Lung (tissue), 12 donors: ENCODE measurements around the gene DNAH9. TPM values are rescaled to one million over a fixed set of nuclear protein-coding genes. Genes with fewer than 3 reads are reported as not detected.

ENCODE experiments used
- ATAC-seq: fragments of 200-7000 bp; cut with Tn5 transposase; one replicate; pipeline ENCODE4 v1.9.1; 2020; ENCODE audit warnings: moderate number of reproducible peaks; ENCODE audit not compliant: insufficient read depth, low FRiP score
- DNase-seq, 3 donors: peaks; one replicate each; pipeline ENCODE4 v3.0.0-alpha.2; 2013 to 2017
- H3K27ac ChIP-seq, 2 donors: one replicate each; pipeline ENCODE4 v1.5.1; 2013; ENCODE audit warnings: mild to moderate bottlenecking in 2 of 2, moderate library complexity in 2 of 2, control low read depth in 1 of 2, inconsistent platforms in 1 of 2, low read depth in 1 of 2, low read length in 1 of 2
- H3K27me3 ChIP-seq, 3 donors: one replicate each; pipeline ENCODE4 v1.5.1; 2013; ENCODE audit warnings: low read length in 2 of 3; ENCODE audit not compliant: control insufficient read depth in 3 of 3, insufficient read depth in 3 of 3
- H3K36me3 ChIP-seq, 4 donors: one replicate each; pipeline ENCODE4 v1.5.1; 2013; ENCODE audit warnings: low read length in 4 of 4, mild to moderate bottlenecking in 1 of 4, moderate library complexity in 1 of 4; ENCODE audit not compliant: control insufficient read depth in 4 of 4, insufficient read depth in 4 of 4
- H3K4me1 ChIP-seq, 5 donors: one replicate each; pipeline ENCODE4 v1.5.1; 2013; ENCODE audit warnings: low read length in 5 of 5, mild to moderate bottlenecking in 2 of 5, moderate library complexity in 1 of 5; ENCODE audit not compliant: control insufficient read depth in 5 of 5, insufficient read depth in 5 of 5
- H3K4me3 ChIP-seq: one replicate; pipeline ENCODE4 v1.5.1; 2013; ENCODE audit warnings: mild to moderate bottlenecking, control low read depth, moderate library complexity
- H3K9ac ChIP-seq, 2 donors: one replicate each; pipeline ENCODE4 v1.5.1; 2013; ENCODE audit warnings: low read length in 2 of 2, control low read depth in 1 of 2; ENCODE audit not compliant: insufficient read depth in 1 of 2
- H3K9me3 ChIP-seq, 4 donors: one replicate each; pipeline ENCODE4 v1.5.1; 2013; ENCODE audit warnings: low read length in 3 of 4, mild to moderate bottlenecking in 1 of 4, moderate library complexity in 1 of 4; ENCODE audit not compliant: control insufficient read depth in 4 of 4, insufficient read depth in 3 of 4
- WGBS, 2 donors: extraction: QIAGEN DNeasy Blood & Tissue Kit; methylation state at CpG; one replicate each; pipeline ENCODE4 v1.1.7; 2013; 5-methylcytosine and 5-hydroxymethylcytosine counted together
- polyA plus RNA-seq, 2 donors: library from polyadenylated mRNA; stranded (reverse); fragments of 200-250 nt; gene quantifications; one replicate each; pipeline ENCODE4 v1.2.1, GENCODE V29; 2013
- total RNA-seq, 2 donors: library from RNA; depleted of rRNA in 1 of 2; stranded (reverse); fragments of >200 nt in 1 of 2; gene quantifications; one replicate each; pipeline ENCODE4 v1.2.1, GENCODE V29; 2014 to 2021
- TF ChIP-seq, protein P1 (sequence below): IDR thresholded peaks from 2 replicates; pipeline ENCODE4 v1.5.1; 2012; ENCODE audit warnings: mild to moderate bottlenecking; ENCODE audit errors: control extremely low read depth, extremely low read depth
- donor health status: control.
- donor health status: control.
- donor health status: Bipolar disorder and iron deficiency.
- donor health status: healthy.
- donor health status: DM: yes; HTN: yes; CAD: no.

DNAH9 gene
- total and polyA plus RNA-seq, 4 donors: 4.0 to 36.1 (median 20.9) TPM

DNA sequence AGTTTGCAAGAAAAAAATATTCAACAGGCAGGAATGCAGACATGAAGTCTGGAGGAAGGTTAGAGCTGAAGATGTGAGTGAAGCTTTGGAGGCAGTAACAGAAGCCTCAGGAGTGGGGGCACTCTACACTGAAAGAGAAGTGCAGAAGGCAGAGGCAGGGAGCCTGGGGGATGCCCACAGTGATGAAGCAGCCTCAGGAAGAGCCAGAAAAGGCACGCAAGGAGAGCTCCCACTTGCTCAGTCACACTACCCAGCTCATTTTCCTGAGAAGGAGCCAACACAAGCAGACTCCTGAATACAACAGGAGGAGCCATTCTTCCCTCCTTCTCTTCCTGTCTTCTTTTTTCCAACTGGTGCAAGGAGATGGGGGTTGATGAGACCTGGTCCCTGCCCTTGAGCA lies 45.1 kb upstream of the DNAH9 start:
- 64 to 68% methylated on average over 1 of the region's 1 CpG for WGBS, 2 donors
- H3K27me3 ChIP-seq: peaks cover 0 to 5% (median 0%) of the 10 kb centered on the region in 3 donors
- ATAC-seq (no peak), DNase-seq (no peak)
- no peaks in the 10 kb centered on the region for H3K36me3 ChIP-seq
- H3K9ac ChIP-seq: no peak overlapping the region
- peaks cover 0 to 2% (median 0%) of the 10 kb centered on the region in 4 donors for H3K9me3 ChIP-seq
- no peaks in the 10 kb centered on the region for H3K4me1 ChIP-seq
- TF ChIP-seq, protein P1, sequence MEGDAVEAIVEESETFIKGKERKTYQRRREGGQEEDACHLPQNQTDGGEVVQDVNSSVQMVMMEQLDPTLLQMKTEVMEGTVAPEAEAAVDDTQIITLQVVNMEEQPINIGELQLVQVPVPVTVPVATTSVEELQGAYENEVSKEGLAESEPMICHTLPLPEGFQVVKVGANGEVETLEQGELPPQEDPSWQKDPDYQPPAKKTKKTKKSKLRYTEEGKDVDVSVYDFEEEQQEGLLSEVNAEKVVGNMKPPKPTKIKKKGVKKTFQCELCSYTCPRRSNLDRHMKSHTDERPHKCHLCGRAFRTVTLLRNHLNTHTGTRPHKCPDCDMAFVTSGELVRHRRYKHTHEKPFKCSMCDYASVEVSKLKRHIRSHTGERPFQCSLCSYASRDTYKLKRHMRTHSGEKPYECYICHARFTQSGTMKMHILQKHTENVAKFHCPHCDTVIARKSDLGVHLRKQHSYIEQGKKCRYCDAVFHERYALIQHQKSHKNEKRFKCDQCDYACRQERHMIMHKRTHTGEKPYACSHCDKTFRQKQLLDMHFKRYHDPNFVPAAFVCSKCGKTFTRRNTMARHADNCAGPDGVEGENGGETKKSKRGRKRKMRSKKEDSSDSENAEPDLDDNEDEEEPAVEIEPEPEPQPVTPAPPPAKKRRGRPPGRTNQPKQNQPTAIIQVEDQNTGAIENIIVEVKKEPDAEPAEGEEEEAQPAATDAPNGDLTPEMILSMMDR: no peak
- H3K4me3 ChIP-seq: no peak overlapping the region
- no peak overlapping the region for H3K27ac ChIP-seq

DNA sequence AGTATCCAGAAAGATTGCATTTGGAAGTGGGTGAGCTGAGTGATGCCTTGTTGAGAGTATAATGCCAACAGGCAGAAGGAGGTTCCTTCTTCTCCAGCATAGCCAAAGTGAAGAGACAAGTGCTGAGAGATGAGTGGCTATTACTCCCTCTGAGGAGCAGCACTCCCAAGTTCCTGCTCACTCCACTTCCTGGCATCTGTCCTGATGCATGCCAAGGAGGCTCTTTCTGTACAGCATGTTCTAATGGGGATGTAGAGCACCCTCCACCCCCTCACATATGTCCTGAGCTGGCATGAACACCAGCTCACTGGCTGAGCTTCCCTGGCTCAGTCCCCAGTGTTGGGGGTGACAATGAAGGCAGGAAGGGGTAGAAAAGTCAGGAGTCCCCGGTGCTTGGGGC lies 44.2 kb upstream of the DNAH9 start:
- DNase-seq: no peak

DNA sequence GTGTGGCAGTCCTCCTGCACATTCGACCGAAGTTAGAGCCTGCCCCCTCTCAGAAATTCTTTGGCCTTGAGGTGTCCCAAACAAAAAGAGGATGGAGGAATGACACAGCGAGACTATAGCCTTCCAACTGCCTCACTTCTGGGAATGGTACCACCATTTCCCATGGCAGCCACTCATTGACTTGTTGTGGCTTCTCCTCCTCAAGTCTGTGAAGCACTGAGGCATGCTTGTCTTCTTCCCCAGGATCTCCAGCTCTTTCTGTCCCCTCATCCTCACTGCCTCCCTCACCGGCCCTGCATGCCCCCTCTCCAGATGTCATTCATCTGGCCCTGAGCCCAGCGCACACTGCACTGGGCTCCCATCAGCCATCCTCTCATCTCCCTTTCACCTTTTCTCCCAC lies 43.7 kb upstream of the DNAH9 start:
- TF ChIP-seq, protein P1: no peak
- DNase-seq (no peak), ATAC-seq (no peak)
- 83 to 90% methylated on average over 5 of the region's 5 CpGs for WGBS, 2 donors
- Histone ChIP-seq H3K4me3 (no peak overlapping the region), H3K27ac (no peak overlapping the region), H3K4me1 (no peaks in the 10 kb centered on the region), H3K27me3 (peaks cover 0 to 5% (median 0%) of the 10 kb centered on the region in 3 donors), H3K36me3 (no peaks in the 10 kb centered on the region), H3K9me3 (peaks cover 0 to 2% (median 0%) of the 10 kb centered on the region in 4 donors), H3K9ac (no peak overlapping the region)

More for the DNA sequence above, 44.2 kb upstream of the DNAH9 start:
- H3K9ac ChIP-seq: no peak overlapping the region
- H3K27me3 ChIP-seq: peaks cover 0 to 5% (median 0%) of the 10 kb centered on the region in 3 donors
- no peak for ATAC-seq
- H3K4me3 ChIP-seq: no peak overlapping the region
- no peak overlapping the region for H3K27ac ChIP-seq
- 65 to 72% methylated on average over 1 of the region's 1 CpG for WGBS, 2 donors
- H3K4me1 ChIP-seq: no peaks in the 10 kb centered on the region
- TF ChIP-seq, protein P1: no peak
- peaks cover 0 to 2% (median 0%) of the 10 kb centered on the region in 4 donors for H3K9me3 ChIP-seq
- H3K36me3 ChIP-seq: no peaks in the 10 kb centered on the region

DNA sequence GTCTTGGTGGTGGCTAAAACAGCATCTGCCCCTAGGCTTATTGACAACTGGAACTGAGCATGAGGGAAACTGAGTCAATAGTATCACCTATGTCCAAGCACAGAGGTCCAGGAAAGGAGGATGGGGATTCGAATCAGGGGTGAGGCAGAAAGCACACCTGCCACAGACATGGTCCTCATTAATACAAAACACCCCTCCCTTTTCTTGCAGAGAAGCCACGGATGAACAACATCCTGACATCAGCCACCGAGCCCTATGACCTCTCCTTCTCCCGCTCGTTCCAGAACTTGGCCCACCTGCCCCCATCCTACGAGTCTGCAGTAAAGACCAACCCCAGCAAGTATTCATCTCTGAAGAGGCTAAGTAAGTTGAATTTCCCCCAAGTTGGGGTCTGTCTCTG lies 42.7 kb upstream of the DNAH9 start:
- H3K27me3 ChIP-seq: peaks cover 0 to 5% (median 0%) of the 10 kb centered on the region in 3 donors
- H3K36me3 ChIP-seq: no peaks in the 10 kb centered on the region
- H3K4me3 ChIP-seq: no peak overlapping the region
- no peak overlapping the region for H3K9ac ChIP-seq
- H3K4me1 ChIP-seq: no peaks in the 10 kb centered on the region
- H3K9me3 ChIP-seq: peaks cover 0 to 2% (median 0%) of the 10 kb centered on the region in 4 donors
- no peak overlapping the region for H3K27ac ChIP-seq
- DNase-seq (no peak), ATAC-seq (no peak)
- WGBS, 2 donors: 84 to 87% methylated on average over 6 of the region's 6 CpGs
- TF ChIP-seq, protein P1: no peak
